ENCODE measurements around the gene DAPK1.

- no peak for TF ChIP-seq ZFX (IDR thresholded peaks at IDR 0.05; ENCODE audit: borderline replicate concordance)
- TF ChIP-seq CTCF (IDR thresholded peaks at IDR 0.05) = no peak
Measured at GRCh38 chr9:87658511-87658910, 160.8 kb downstream of the DAPK1 start.

Measured in 22Rv1 (cell line).